ENCODE measurements around the gene PANK2.
"Not testable (repeated sequence)": the region's sequence is repeated elsewhere in the genome, so short reads cannot be mapped to it uniquely, and the experiment has no call there.

PANK2 gene

DNA sequence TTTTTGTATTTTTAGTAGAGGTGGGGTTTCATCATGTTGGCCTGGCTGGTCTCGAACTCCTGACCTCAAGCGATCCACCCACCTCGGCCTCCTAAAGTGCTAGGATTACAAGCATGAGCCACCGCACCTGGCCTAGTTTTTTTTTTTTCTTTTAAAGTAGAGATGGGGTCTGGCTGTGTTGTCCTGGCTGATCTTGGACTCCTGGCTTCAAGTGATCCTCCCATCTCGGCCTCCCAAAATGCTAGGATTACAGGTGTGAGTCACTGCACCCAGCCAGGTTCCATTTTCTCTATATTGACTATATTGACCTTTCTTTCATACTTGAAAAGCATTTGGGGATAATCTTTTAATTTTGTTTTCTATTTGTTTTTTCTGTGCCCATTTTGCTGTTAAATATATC is 13.3 kb downstream of the PANK2 start:
- no peak for DNase-seq

DNA sequence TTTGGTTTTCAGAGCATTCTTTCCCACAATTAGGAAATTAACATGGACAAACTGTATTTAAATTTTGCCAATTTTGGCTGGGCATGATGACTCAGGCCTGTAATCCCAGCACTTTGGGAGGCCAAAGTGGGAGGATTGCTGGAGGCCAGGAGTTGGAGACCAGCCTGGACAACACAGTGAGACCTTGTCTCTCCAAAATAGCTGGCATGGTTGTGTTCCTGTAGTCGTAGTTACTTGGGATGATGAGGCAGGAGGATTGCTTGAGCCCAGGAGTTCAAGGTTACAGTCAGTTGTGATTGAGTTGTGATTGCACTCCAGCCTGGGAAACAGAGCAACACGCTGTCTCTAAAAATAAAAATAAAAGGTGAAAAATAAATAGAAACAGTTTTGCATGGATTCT is 15.0 kb downstream of the PANK2 start:
- DNase-seq: no peak

DNA sequence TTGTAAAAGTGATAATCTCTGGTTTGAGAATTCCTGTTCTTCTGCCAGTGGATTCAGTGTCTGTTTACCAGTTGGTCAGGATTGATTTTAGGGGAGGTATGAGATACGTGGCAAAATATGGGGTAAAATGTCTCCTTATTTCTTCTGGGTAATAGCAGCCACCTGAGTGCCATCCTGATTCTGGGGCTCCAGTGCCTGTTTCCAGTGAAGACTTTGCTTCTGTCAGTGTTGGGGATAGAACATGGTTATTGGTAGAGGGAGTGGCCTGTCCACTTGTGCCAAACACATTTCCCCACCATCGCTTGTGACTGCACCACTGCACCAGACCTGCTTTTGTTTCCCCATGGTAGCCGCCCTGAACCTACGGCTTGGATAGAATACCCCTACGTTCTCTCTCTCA is 15.7 kb downstream of the PANK2 start:
- DNase-seq: no peak

DNA sequence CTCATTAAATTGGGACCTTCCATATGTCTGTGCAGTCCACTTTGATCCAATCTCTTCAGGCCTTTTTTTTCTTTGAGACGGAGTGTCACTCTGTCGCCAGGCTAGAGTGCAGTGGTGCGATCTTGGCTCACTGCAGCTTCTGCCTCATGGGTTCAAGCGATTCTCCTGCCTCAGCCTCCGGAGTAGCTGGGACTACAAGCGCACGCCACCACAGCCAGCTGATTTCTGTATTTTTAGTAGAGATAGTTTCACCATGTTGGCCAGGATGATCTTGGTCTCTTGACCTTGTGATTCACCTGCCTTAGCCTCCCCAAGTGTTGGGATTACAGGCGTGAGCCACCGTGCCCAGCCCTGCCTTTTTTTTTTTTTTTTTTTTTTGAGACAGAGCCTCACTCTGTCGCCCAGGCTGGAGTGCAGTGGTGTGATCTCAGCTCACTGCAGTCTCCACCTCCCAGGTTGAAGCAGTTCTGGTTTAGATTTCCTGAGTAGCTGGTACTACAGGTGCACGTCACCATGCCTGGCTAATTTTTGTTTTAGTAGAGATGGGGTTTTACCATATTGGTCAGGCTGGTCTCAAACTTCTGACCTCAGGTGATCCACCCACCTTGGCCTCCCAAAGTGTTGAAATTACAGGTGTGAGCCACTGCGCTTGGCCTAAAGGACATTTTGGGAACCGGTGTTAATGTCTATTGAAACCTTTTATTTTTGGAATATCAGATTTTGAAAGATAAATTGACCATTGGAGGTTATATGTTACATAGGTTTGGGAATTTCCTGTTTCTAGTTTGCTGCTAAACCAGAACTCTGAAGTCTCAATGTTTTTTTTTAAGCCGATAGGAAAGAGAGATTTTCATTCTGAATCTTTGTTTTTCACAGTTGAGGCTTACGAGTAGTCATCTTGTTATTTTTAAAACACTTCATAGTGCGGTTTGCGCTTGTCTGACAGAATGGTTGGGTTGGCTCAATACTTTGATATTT is 17.8 kb downstream of the PANK2 start:
- not testable (repeated sequence) for DNase-seq

DNA sequence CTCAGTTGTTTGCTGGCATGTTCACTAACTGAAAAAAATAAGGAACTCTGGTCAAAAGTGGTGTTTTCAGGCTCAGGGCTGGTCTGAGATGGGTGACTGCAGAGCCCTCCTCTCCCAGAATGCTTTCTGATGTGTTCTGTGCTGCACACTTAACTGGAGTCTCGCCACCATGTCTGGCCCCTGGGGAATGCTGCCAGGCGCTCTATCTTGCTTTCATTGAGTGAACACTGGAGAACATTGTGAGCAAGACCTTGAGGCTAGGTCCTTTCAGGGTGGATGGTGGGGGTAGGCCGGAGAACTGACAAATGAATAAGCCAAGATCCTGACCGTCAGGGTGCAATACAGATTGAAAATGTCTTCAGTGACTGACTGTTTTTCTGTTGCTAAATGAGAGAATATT is 19.5 kb downstream of the PANK2 start:
- DNase-seq: no peak

DNA sequence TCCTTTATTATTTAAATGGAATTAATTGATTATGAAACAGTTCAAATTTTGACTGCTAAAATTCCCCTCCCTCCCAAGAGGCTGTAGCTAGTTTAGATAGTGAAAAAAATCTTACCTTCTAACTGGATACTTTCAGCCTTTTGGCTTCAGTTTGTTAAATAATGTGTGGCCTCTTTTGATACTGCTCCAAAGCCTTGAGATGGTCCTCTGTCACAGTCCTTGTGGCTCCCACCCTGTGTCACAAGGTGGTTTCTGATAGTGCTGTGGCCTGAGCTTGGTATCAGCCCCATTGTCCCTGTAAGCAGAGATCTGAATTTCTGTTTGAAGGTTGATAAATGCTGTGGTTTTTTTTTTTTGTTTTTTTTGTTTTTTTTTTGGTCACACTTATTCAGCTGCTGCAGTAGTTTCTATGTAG is 20.8 kb downstream of the PANK2 start:
- DNase-seq: no peak

DNA sequence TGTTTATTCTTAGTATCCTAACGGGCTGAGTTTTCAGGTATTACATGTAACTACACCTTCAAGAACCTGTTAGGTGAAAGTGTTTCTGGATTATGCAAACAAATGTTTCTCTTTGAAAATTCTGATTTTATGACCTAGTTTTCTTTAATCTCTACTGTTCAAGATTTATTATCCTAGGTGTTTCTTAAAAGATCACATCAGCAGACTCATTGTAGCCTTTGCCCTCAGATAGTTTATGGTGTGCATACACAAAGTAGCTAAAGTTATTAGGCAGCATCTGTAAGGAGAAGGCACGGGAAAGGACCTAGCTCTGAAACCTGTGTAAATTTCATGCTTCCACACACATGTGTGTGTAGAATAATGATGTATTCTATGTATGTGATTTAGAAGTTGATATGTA is 21.7 kb downstream of the PANK2 start:
- DNase-seq: no peak

DNA sequence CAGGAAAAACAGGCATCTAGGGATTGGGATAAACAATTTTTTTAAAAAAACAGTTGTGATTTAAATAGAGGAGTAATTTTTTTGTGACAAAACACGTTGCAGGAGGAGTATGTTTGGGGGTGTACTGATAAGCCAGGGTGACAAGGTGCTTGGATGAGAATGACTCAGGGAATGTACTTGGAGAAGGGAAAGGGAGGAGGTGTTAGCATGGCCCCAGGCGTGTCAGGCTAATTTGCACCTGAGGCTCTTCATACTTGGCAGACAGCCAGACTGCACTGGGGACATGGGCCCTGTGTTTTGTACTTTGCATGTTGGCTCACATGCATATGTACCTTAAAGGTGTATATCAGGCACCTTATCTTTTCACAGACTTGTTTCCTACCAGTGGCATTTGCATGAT is 22.8 kb downstream of the PANK2 start:
- DNase-seq: no peak

DNA sequence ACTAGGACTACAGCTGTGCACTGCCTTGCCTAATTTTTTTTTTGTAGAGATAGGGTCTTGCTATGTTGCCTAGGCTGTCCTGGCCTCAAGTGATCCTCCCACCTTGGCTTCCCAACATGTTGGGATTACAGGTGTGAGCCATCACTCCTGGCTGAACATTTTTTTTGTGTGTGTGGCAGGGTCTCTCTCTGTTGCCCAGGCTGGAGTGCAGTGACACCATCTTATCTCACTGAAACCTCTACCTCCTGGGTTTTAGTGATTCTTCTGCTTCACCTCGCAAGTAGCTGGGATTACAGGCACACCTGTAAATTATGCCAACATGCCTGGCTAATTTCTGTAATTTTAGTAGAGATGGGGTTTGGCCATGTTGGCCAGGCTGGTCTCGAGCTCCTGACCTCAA is 25.3 kb downstream of the PANK2 start:
- DNase-seq: no peak

DNA sequence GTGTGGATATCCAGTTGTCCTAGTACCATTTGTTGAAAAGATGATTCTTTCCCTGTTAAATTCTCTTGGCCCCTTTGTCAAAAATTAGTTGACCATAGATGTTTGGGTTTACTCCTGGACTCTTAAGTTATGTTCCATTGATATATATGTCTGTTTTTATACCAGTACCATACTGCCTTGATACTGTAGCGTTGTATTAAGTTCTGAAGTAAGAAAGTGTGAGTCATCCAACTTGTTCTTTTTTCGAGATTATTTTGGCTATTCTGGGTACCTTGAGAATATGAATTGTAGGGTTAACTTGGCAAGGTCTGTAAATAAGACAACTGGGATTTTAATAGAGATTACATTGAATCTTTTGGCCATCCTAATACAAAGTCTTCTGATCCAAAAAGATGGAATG is 26.5 kb downstream of the PANK2 start:
- no peak for DNase-seq

DNA sequence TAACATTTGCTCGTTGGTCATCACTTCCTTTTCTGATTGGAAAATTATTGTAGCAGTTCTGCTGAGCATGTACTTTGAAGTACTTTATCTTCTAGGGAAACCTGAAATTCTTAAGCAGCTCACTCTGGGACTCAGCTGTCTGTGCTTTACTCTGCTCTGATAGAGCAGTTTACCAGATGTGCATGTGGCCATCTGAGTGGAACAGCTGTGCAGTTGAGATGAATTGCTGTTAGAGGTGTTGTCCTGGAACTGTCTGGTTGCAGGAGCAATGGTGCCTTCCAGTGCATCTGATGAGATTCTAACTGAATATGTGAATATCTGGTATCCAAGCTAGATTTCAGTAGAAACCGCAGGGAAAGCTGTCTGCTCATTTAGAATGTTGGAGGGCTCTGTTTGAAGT is 27.2 kb downstream of the PANK2 start:
- no peak for DNase-seq

DNA sequence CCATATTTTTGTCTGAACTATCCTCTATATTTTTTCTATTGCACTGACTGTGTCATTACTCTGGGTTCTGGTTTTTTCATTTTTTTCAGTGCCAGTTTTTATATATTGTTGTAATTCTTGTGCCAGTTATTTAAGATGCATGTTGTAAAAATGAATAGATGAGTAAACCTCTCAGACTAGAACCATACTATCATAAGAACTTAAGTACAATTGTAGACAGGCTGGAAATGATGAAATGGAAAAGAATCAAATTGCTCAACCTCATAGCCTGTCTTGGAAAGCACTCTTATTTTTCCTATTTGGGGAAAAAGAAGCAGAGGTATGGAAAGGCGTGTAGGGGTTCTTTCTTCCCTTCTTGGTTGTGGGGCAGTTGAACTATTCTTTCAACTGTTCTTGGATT is 30.2 kb downstream of the PANK2 start:
- DNase-seq: no peak

DNA sequence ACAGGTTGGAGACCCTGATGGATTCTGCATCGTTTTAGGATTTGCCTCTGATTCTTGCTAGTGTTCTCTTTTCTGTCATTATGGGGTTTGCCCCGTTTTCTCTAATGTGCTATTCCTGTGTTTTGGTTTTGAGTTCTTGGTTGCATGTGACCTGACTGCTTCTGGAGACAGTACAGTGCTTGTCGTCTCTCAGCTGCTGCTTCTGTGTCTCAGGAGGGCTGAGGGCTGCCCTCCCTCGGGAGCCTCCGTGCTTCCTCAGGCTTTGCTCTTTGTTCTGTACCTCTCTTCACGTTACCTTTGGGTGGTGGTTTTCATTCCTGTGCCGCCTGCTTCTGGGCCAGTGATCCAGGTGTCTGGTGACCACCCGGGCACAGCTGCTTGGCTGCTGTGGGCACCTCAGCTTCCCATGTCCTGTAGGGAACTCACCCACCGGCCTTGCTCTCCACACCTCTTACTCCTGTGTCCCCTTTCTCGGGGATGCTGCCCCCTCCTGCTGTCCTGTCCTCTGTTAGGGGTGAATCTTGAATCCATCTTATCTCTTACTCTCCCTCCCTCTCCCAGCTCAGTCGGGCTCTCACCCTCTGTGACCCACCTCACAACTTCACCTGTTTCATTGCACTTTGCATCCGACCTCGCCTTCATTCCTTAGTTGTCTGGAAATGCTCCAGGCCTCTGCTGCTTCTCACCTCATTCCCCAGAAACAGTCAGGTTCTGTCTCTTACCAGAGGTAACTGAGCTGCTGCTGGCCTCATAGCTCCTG is 33.2 kb downstream of the PANK2 start:
- DNase-seq: no peak

DNA sequence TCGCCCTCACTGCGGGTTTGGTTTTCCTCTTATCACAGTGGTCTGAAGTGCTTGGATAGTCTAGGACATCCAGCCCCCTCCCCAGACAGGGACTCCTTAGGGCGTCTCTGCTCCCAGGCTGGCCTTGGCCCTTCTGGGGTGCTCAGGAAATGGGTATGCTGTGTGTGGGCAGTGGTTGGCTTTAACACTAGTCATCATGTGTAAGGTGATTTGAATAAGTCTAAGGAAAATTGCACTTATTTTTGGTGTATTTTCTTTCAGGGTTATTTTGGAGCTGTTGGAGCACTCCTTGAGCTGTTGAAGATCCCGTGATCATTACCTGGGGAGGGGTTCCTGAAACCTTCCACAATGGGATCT is 33.8 kb downstream of the PANK2 start:
- no peak for DNase-seq

DNA sequence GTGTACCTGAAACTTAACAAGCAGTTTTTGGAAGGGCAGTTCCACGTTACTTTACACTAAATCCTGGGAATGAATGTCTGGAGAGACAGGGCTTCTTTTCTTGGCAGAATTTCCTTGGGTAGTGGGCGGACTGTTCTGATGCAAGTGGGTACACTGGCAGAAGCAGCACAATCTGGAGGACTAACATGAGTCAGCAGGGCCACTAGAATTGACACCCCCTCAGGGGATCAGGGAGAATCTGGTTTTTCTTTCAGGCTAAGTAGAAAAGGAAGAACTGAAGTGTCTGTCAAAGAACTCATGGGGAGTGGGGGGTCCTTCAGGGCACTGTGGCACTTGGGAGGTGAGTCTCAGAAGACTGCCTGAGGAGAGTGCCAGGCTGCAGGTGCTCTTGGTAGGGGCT is 34.6 kb downstream of the PANK2 start:
- DNase-seq: no peak

DNA sequence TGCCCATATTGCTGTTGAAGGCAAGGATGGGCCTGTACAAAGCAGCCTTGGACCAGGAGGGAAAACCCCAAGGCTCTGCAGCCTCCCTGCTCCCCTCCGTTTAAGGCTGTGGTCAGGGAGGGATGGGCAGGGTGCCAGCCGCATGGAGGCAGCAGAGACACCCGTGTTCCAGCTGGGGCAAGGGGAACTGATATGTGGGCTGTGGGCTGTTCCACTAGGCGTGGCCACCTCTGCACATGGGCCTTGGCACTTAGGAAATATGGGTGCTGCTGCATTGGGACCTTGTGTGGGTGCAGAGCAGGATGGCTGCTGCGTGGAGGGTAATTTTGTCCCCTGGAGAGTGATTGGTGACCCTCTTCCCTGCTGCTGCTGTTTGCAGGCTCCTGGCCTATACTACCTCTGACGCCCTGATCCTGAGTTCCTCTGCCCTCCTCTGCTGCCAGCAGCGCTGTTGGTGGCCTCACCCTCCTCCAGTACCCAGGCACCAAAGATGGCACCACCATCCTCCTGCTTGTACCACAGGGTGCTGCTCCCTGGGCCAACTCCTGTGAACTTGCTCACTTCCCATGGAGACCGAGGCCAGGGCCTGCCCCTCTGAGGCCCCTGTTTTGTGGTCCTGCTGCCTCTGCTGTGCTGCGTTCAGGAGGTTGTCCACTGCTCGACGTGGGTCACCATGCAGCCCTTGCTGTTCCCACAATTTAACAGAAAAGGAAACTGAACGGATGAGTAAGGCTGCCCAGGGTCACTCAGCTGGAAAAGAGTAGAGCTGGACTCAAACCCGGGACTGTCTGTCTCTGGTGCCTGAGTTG is 35.3 kb downstream of the PANK2 start:
- no peak for DNase-seq

DNA sequence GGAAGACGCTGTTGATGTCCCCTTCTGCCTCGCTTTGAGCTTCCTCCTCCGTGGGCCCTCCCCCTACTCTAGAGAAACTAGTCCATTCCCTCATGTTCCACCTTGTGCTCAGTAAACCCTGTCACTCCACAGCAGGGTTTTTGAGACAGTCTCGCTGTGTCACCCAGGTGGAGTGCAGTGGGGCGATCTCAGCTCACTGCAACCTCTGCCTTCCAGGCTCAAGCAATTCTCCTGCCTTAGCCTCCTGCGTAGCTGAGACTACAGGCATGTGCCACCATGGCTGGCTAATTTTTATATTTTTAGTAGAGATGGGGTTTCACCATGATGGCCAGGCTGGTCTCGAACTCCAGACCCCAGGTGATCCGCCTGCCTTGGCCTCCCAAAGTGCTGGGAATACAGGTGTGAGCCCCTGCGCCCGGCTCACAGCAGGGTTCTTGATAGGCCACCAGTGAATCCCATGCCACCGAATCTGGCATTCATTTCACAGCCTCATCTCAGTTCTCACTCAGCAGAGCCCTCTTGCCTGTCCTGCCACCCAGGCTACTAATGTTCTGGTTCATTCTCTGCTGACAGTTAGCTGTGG is 36.0 kb downstream of the PANK2 start:
- no peak for DNase-seq

DNA sequence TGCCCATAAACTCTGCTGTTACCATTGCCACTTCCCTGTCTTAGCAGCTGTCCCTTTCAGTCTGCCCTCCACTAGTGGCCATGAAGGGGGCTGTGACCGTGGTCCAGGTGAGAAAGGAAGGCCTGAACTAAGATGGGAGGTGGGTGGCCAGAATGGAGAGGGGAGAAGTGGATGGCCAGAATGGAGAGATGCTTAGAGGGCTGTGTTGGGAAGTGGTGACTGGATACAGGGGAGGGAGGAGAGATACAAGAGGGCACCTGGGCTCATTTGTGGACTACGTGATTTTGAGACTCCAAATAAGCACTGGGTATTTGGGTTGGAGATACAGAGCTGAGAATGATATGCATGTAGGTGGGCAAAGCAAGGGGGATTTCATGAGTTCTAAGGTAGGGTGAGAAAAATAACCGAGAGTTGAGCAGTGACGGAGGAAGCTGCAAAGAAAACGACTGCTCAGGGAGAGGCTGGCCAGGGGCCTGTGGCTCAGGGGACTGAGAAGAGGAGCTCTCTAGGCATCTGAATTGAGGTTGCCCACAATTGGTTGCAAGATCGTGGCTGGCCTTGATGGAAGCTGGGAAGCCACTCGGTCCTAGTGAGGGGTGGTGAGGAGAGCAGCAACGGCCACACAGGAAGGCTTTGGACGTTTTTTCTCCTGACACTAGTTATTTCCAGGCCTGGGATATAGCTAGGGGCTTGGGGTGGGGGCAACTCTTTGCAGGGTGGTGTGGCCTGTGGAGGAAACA is 36.9 kb downstream of the PANK2 start:
- DNase-seq: no peak

DNA sequence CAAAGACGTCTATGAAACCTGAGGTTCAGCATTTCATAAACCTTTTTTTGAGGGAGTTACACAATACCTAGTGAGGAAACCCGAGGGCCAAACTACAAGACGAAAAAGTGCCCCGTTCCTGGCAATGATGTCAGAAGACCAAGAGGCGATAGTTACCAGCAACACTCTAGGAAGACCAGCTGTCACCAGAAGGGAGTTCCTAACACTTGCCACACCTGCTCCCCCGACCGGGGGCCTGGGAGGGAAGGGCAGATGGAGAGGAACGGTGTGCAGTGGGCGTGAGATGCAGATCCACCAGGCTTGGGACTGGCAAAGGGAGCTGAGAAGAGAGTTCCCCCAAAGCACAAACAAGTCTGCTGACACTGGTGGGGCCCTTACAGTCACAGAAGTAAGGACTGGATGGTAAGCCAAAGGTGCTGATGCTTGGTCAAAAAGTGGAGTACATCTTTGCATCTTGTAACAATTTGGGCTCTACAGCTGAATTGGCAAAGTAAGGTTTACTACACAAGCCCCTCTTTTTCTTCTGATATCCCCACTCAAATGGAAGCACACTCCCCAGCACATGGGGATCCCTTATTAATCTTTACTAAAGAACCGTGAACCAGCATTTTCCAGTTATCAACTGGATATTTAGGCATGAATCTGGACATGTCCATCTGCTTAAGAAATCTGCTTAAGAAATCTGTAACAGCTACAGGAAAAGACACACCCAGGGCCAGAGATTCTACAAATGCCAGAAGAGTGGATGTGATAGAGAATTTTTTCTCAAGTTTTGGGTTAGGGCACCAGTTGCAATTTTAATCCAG is 38.5 kb downstream of the PANK2 start:
- peak in 1 of 2 experiments; percentile 27 for DNase-seq

DNA sequence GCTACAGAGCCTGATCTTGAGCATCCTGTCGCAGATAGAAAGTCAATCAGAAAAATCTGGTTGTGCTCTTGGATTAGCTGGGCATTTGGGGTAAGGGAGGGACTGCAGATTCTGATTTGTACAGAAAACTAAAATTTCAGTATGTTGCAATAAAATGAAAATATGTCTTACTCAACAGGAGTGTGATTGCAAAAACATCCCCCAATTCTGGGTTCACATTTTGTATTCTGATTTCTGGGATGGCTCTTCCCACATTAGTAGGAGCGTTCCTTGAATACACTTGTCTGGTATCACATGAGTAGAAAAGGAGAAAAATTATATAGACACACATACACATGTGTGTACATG is 40.5 kb downstream of the PANK2 start:
- no peak for DNase-seq
